HCEC 1CT (cell line): Measurements from ENCODE around the gene TMEM220.

ENCODE experiments used
- DNase-seq: peaks from one replicate; pipeline ENCODE4 v3.0.0-alpha.2; 2017

Gene TMEM220

DNA sequence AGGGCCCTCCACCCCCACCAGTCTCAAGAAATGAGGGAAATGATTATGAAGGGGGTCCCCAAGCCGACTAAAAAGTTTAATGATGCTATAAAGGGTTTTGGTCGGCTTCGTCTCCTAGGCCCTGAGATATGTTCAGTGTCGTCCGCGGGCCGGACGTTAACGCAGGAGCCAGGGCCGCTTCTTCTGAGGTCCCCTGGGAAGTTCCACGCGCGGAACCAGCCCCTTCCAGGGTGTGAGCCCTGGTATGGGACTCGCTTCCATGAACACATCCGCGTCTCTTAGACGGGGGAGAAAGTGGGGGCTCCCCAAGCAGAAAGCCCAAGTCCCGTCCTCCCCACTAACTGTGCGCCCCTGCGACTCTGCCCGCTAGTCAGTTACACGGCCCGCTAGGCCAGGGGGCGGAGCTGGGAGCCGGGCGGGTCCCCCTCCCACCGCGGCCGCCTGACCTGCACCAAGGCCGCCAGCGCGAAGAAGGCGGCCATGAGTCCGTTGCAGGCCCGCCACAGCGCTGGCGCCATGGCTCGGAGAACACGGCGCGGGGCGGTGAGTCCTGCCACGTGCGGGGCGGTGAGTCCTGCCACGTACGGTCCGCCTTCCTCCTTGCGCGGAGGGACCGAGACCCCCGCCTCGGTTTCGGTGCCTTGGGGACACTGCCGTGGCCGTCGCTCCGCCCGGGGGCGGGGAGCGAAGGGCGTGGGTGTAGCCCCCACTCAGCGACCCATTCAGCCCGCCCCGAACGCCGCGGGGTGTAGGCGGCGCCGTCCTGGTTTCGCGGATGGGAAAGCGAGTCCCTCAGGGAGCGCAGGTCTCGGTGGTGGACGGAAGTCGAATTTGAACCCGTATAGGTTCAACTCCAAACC, at the start of gene TMEM220:
Gene TMEM220, minus strand, starts transcription at position 690 of the 860 bp plus-strand sequence. Its CDS starts 172 bp downstream, at position 518.
- peak; percentile 62 for DNase-seq

- no peak for DNase-seq
These were observed 49.8 kb upstream of the TMEM220 start for GRCh38 chr17:10779609-10780008.

- no peak for DNase-seq
These were observed 48.1 kb upstream of the TMEM220 start for GRCh38 chr17:10777890-10778289.

GRCh38 chr17:10777131-10777807, 47.4 kb upstream of the TMEM220 start:
- no peak for DNase-seq

DNA sequence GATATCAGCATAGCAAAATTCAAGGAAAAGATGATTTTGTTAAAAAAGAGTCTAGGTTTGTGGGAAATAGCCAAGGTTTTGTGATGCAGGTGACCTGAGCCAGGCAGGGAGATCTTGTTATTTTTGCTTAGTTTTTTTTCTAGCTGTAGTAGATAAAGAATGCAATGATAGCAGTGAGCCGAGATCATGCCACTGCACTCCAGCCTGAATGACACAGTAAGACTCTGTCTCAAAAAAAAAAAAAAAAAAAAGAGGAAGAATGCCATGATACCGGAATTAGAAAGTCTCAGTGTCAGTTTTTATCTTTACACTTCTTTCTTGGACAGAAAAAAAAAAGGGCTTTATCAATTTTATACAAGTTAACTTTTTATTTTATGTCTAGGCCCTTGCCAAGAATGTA, 46.6 kb upstream of the TMEM220 start:
- DNase-seq: no peak

GRCh38 chr17:10775740-10776356, 46.0 kb upstream of the TMEM220 start:
- no peak for DNase-seq

DNA sequence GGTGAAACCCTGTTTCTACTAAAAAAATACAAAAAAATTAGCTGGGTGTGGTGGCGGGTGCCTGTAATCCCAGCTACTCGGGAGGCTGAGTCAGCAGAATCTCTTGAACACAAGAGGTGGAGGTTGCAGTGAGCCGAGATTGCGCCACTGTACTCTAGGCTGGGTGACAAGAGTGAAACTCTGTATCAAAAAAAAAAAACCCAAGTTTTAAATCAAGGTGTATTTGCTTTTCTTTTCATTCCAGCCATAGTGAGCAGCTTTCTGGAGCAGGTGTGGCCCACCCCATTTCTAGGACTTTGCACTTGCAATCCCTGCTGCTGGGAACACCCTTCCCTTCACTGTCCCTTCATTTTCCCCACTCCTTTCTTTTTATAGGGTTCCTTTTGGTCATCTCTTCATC, 45.2 kb upstream of the TMEM220 start:
- DNase-seq: no peak

DNA sequence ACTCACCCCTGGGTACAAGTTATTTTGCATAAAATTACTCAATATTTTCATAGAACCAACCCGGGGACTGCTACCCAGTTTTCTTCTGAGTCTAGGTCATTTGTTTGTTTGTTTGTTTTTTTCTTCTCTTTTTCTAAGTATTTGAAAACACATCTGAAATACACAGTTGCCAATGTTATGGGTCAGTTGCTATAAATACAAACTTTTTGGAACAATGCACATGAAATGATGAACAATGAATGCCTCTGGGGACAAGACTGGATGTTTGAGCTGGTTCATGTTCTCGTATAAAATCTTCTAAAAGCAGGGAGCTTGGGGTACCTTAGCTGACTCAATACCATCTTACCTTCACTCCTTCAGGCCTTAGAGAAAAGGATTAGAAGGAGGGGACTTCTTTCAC, 43.6 kb upstream of the TMEM220 start:
- no peak for DNase-seq

- no peak for DNase-seq
These were observed 42.9 kb upstream of the TMEM220 start for GRCh38 chr17:10772425-10773380.

GRCh38 chr17:10771148-10771547, 41.3 kb upstream of the TMEM220 start:
- no peak for DNase-seq

DNA sequence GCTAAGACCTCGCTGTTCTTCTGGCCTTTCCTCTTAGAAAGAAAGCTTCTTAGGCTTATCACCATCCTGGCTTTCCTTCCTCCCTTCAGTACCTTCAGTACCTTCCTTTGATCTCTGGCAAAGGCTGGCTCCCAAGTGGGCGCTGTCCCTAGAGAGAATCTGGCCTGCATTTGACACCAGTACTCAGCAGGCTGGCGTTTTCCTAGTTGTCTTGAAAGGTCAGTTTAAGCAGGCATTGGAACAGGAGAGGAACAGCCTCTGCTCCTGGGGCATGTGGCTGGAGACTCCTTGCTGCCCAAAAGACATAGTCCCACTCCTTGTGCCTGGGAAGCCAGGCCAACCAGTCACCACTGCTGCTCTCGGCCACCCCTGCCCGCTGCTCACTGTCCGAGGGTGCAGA, 40.0 kb upstream of the TMEM220 start:
- no peak for DNase-seq

DNA sequence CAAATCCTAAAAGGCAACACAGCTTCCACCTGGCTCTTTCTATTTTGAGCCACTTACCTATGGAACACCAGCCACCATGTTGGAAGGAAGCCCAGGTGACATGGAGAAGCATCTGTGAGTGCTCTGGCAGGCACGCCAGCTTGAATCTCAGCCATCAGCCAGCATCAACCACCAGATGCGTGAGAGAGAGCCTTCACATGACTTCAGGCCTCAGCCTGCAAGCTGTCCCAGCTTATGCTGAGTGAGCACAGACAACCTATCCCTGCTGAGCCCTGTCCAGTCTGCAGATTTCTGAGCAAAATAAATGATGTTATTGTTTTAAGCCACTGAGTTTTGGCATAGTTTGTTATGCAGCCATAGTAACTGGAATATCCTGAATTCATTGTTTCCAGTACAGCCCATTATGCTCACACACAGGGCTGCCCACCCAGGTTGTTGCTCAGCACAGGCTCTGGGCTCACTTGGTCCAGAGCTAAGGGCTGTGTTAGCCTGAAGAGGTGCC, 39.0 kb upstream of the TMEM220 start:
- DNase-seq: no peak

DNA sequence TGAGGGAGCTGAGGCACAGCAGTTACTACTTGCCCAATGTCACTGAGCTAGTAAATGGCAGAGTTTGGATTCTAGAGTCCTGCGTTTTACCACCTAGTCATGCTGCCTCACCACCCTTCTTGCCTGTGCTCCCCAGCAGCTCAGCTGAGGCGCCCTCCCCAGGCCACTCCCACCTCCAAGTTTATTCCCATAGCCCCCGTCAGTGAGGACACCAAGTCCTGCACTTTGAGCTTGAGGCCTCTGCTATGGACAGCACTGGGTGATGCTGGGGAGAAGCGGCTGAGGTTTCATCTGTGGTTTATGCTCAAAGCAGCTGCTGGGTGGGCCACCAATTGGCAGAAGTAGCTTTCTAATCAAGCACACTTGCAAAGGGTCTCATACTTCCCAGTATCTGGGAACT, 37.4 kb upstream of the TMEM220 start:
- no peak for DNase-seq

GRCh38 chr17:10762037-10762436, 32.2 kb upstream of the TMEM220 start:
- DNase-seq: no peak

DNA sequence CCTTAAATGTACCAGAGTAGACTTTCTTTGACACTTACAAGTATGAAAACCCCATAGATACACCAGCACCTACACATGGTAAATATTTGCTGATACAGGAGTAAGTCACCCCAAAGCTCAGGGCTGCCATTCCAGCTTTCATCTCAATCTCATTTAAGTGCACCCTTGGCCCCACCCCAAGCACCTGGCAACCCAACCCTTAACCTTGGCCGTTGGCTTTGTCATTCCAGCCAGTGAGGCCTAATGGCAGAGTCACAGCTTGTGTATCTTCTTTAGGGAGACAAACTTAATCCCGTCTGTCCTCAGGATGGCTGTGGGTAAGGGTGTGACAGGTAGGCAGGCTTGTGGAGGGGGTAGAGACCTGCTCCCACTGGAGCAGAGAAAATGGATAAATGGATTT, 31.5 kb upstream of the TMEM220 start:
- no peak for DNase-seq

- no peak for DNase-seq
These were observed 28.2 kb upstream of the TMEM220 start for GRCh38 chr17:10758062-10758461.

DNA sequence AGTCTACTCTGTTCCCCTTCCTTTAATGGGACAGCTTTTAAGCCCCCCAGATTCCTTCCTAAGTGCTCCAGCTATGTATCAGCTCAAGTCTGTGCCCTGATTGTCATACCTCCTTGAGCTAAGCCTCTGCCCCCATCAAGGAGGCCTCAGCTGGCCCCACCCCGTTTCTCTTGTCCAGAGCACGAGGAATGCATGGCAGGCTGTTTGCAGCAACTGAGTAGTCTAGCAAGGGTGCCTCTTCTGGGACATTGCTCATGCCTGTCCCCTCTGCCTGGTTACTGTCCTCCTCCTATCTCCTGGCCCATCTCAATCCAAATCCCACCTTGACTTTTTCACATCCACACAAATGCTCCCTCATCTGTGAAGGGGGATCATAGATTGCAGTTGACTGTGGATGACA, 27.8 kb upstream of the TMEM220 start:
- DNase-seq: no peak

DNA sequence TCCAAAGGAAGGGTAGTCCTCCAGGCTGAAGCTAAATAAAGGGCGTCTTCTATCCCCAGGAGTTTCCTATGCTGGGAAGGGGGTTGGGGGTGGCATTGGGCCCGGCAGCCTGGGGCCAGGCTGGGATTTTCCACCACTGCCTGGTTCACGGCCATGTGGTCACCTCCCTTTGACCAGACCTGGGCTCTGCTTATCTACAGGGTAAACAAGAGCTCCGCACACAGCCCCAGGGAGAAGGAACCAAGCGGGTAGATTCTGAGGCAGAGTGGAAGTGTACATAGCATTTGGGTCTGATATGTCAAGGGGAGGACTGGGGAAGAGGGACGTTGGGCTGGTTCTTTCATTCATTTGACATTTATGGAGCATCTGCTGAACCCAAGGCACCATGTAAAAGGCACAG, 27.2 kb upstream of the TMEM220 start:
- no peak for DNase-seq

GRCh38 chr17:10756619-10757018, 26.8 kb upstream of the TMEM220 start:
- DNase-seq: no peak

GRCh38 chr17:10756185-10756584, 26.4 kb upstream of the TMEM220 start:
- DNase-seq: no peak

DNA sequence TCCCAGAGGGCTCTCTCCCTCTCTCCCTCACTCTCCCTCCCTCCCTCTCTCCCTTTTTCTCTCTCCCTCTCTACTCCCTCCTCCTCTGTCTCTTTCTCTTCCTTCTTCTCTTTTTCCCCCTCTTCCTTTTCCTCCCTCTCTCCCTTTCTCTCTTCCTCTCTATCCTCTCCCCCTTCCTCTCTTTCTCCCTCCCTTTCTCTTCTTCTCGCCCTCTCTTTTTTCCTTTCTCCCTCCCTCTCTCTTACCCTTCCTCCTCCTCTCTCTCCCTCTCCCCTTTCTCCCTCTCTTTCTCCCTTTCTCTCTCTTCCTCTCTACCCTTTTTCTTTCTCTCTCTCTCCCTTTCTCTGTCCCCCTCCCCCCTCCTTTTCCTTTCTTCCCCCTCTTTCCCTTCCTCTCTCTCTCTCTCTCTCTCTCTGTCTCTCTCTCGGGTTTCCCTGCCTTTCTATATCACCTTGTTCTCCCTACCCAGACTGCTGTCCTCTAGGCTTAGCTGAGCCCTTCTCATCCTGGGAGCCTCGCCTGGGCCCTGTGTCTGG, 25.8 kb upstream of the TMEM220 start:
- DNase-seq: no peak
